ENCODE data around the gene DHX30. TPM values are rescaled to one million over a fixed set of nuclear protein-coding genes. Genes with fewer than 3 reads are reported as not detected.

Gene DHX30
- total RNA-seq, 1 donor from 2014 or later, result 50.0 TPM

GRCh38 chr3:47813551-47814177 is 10.7 kb downstream of the DHX30 start:
- no peak overlapping the region for H3K9ac ChIP-seq (ENCODE audit: low read length)
- FAIRE-seq (no peak), DNase-seq (ENCODE audit: low read depth) (no peak)
- no peak overlapping the region for H3K4me3 ChIP-seq (ENCODE audit: insufficient read depth, low read depth, low read length)
- no peak overlapping the region for H3K4me2 ChIP-seq (ENCODE audit: low read length)
- H3K36me3 Mint-ChIP-seq (ENCODE audit: low read depth, unreplicated experiment), result peaks cover 28% of the 10 kb centered on the region
- H4K20me1 ChIP-seq (ENCODE audit: insufficient read depth, low read length), result peaks cover 4% of the 10 kb centered on the region
- no peaks in the 10 kb centered on the region for H3K27me3 Mint-ChIP-seq (ENCODE audit: low read depth, unreplicated experiment)
- no peak overlapping the region for H3K27ac ChIP-seq (ENCODE audit: low read depth, low read length)
- no peak overlapping the region for H2AFZ ChIP-seq (ENCODE audit: low read depth, low read length)
- H3K4me1 Mint-ChIP-seq (ENCODE audit: low read depth, unreplicated experiment), result no peaks in the 10 kb centered on the region
- H3K79me2 ChIP-seq (ENCODE audit: insufficient read depth, low read length), result no peaks in the 10 kb centered on the region
- H3K9me3 Mint-ChIP-seq (ENCODE audit: unreplicated experiment), result no peaks in the 10 kb centered on the region
- H3K4me3 Mint-ChIP-seq (ENCODE audit: unreplicated experiment), result no peak overlapping the region
- peaks cover 19% of the 10 kb centered on the region for H3K36me3 ChIP-seq (ENCODE audit: insufficient read depth, low read length)
- H3K27me3 ChIP-seq (ENCODE audit: insufficient read depth, low read length), result no peaks in the 10 kb centered on the region
- H3K27ac Mint-ChIP-seq (ENCODE audit: unreplicated experiment), result no peak overlapping the region
- no peaks in the 10 kb centered on the region for H3K4me1 ChIP-seq (ENCODE audit: insufficient read depth, low read length)
- TF ChIP-seq EZH2 (IDR thresholded peaks at IDR 0.05; ENCODE audit: insufficient read depth, low read length), result no peak
- TF ChIP-seq, protein P1, sequence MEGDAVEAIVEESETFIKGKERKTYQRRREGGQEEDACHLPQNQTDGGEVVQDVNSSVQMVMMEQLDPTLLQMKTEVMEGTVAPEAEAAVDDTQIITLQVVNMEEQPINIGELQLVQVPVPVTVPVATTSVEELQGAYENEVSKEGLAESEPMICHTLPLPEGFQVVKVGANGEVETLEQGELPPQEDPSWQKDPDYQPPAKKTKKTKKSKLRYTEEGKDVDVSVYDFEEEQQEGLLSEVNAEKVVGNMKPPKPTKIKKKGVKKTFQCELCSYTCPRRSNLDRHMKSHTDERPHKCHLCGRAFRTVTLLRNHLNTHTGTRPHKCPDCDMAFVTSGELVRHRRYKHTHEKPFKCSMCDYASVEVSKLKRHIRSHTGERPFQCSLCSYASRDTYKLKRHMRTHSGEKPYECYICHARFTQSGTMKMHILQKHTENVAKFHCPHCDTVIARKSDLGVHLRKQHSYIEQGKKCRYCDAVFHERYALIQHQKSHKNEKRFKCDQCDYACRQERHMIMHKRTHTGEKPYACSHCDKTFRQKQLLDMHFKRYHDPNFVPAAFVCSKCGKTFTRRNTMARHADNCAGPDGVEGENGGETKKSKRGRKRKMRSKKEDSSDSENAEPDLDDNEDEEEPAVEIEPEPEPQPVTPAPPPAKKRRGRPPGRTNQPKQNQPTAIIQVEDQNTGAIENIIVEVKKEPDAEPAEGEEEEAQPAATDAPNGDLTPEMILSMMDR (IDR thresholded peaks at IDR 0.05; ENCODE audit: insufficient read depth, low read depth, low read length), result no peak
- no peaks in the 10 kb centered on the region for H3K9me3 ChIP-seq (ENCODE audit: insufficient read depth, low read depth, low read length)

DNA sequence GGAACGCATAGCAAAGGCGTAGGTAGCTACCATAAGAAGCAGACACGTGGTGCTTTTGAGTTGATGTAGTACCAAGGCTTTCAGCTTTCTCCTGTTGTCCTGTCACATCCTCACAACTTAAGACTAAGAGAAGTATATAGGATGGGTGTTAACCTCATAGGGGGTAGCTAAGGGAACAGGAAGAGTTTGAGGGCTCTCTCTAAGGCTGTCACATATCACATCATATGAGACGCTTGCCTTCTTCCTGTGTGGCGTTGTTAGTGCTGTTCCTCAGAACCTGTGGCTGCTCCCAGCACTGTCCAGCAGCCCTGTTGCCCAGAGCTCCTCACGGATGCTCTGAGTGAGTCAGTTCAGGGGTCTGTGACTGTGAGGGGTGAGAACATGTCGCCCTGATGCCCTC is 14.7 kb downstream of the DHX30 start:
- no peaks in the 10 kb centered on the region for H3K27me3 Mint-ChIP-seq (ENCODE audit: low read depth, unreplicated experiment)
- Histone ChIP-seq H3K4me2 (ENCODE audit: low read length) (no peak overlapping the region), H3K79me2 (ENCODE audit: insufficient read depth, low read length) (no peaks in the 10 kb centered on the region), H3K27me3 (ENCODE audit: insufficient read depth, low read length) (no peaks in the 10 kb centered on the region), H3K4me3 (ENCODE audit: insufficient read depth, low read depth, low read length) (no peak overlapping the region), H3K4me1 (ENCODE audit: insufficient read depth, low read length) (no peaks in the 10 kb centered on the region), H4K20me1 (ENCODE audit: insufficient read depth, low read length) (peaks cover 4% of the 10 kb centered on the region), H3K9ac (ENCODE audit: low read length) (no peak overlapping the region), H3K9me3 (ENCODE audit: insufficient read depth, low read depth, low read length) (no peaks in the 10 kb centered on the region), H3K36me3 (ENCODE audit: insufficient read depth, low read length) (peaks cover 12% of the 10 kb centered on the region), H2AFZ (ENCODE audit: low read depth, low read length) (no peak overlapping the region), H3K27ac (ENCODE audit: low read depth, low read length) (no peak overlapping the region)
- no peak overlapping the region for H3K27ac Mint-ChIP-seq (ENCODE audit: unreplicated experiment)
- TF ChIP-seq, protein P1 (IDR thresholded peaks at IDR 0.05; ENCODE audit: insufficient read depth, low read depth, low read length), result no peak
- TF ChIP-seq EZH2 (IDR thresholded peaks at IDR 0.05; ENCODE audit: insufficient read depth, low read length), result no peak
- no peak overlapping the region for H3K4me3 Mint-ChIP-seq (ENCODE audit: unreplicated experiment)
- DNase-seq (ENCODE audit: low read depth), result no peak
- peaks cover 20% of the 10 kb centered on the region for H3K36me3 Mint-ChIP-seq (ENCODE audit: low read depth, unreplicated experiment)
- no peaks in the 10 kb centered on the region for H3K4me1 Mint-ChIP-seq (ENCODE audit: low read depth, unreplicated experiment)
- no peak for FAIRE-seq
- H3K9me3 Mint-ChIP-seq (ENCODE audit: unreplicated experiment), result no peaks in the 10 kb centered on the region

All from astrocyte (in vitro differentiated cells and primary cell).